Upper lobe of right lung (tissue), 1 donor: ENCODE results near the gene GABRG3. TPM values are rescaled to one million over a fixed set of nuclear protein-coding genes. Genes with fewer than 3 reads are reported as not detected.
"Not testable (repeated sequence)": the region's sequence is repeated elsewhere in the genome, so short reads cannot be mapped to it uniquely, and the experiment has no call there.

Experiments used
- ATAC-seq: fragments of 200-7000 bp; cut with Tn5 transposase; one replicate; pipeline ENCODE4 v1.9.1; 2020; ENCODE audit warnings: mild to moderate bottlenecking, moderate library complexity
- DNase-seq: peaks from one replicate; pipeline ENCODE4 v3.0.0-alpha.2; 2020
- H3K27ac ChIP-seq: fragments of 200-600 bp; one replicate; pipeline ENCODE4 v1.8.0; 2022
- H3K27me3 ChIP-seq: fragments of 200-600 bp; one replicate; pipeline ENCODE4 v1.8.0; 2022; ENCODE audit warnings: mild to moderate bottlenecking
- H3K36me3 ChIP-seq: fragments of 200-600 bp; one replicate; pipeline ENCODE4 v1.8.0; 2022
- H3K4me1 ChIP-seq: fragments of 200-600 bp; one replicate; pipeline ENCODE4 v1.8.0; 2022
- H3K4me3 ChIP-seq: fragments of 200-600 bp; one replicate; pipeline ENCODE4 v1.8.0; 2022; ENCODE audit warnings: mild to moderate bottlenecking
- H3K9me3 ChIP-seq: fragments of 200-600 bp; one replicate; pipeline ENCODE4 v1.8.0; 2022
- intact Hi-C: fragments of 100-400 bp; cut with DNase I; formaldehyde crosslinking; loops from one replicate; pipeline ENCODE4 v1.11.0; 2022
- total RNA-seq: library from RNA; stranded (reverse); fragmentation: NEBNext Ultra II Directional; extraction: Animal tissue kit (Norgen Biotek cat#: 25700); gene quantifications from one replicate; pipeline ENCODE4 v1.2.1, GENCODE V29; 2021
- TF ChIP-seq, protein P1 (sequence below): fragments of 200-600 bp; IDR thresholded peaks from one replicate; pipeline ENCODE4 v1.8.0; 2022; ENCODE audit warnings: antibody characterized with exemption
- donor health status: DM: no; HTN: yes; CAD: no; lungs with severe emphysema.

GABRG3 gene
- total RNA-seq, 1 donor from 2014 or later, result not detected

DNA sequence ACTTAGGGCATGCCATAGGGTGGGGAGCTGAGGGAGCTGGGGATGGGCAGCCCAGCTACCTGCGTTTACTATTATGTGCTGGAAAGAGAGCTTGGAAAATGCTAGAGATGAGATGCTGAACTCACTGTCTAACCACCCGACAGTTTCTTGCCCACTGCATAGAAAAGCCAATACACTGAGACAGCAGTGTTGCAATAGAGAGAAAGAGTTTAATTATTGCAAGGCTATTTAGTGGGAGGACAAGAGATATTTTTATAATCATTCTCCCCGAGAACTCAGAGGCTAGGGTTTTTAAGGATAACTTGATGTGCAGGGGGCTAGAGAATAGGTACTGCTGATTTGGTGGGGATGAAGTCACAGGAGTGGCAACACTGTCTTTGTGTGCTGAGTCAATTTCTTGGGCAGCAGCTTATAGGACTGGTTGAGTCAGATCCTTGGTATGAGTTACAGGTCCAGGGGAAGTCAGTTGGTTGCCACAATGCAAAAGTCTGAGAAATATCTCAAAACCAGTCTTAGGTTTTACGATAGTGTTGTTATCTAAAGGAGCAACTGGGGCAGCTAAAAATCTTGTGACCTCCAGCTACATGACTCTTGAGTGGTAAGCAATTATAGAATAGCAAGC lies 205.9 kb downstream of the GABRG3 start:
- Histone ChIP-seq H3K27me3 (no peaks in the 10 kb centered on the region), H3K27ac (no peak overlapping the region), H3K9me3 (peaks cover 11% of the 10 kb centered on the region), H3K36me3 (no peaks in the 10 kb centered on the region), H3K4me3 (no peak overlapping the region), H3K4me1 (no peaks in the 10 kb centered on the region)
- TF ChIP-seq, protein P1, sequence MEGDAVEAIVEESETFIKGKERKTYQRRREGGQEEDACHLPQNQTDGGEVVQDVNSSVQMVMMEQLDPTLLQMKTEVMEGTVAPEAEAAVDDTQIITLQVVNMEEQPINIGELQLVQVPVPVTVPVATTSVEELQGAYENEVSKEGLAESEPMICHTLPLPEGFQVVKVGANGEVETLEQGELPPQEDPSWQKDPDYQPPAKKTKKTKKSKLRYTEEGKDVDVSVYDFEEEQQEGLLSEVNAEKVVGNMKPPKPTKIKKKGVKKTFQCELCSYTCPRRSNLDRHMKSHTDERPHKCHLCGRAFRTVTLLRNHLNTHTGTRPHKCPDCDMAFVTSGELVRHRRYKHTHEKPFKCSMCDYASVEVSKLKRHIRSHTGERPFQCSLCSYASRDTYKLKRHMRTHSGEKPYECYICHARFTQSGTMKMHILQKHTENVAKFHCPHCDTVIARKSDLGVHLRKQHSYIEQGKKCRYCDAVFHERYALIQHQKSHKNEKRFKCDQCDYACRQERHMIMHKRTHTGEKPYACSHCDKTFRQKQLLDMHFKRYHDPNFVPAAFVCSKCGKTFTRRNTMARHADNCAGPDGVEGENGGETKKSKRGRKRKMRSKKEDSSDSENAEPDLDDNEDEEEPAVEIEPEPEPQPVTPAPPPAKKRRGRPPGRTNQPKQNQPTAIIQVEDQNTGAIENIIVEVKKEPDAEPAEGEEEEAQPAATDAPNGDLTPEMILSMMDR, result no peak
- intact Hi-C loops, result no loop called here
- DNase-seq (no peak), ATAC-seq (no peak)

DNA sequence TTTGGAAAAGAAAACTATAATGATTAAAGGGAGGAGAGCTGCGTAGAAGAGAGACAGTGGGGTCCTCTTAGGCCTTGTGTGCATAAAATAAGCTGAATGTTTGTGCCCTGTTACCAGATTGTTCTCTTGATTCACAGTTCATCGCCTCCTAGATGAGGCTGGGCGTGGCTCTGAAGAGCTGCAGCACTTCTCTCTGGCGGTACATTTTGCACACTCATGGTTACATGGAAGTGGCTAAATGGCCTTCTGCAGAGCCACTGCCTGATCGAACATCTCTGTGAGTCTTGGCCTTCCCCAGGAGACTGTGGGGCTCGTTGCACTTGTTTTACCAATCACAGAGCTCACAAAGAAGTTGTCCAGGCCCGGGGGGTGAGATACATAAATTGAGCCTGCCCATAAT lies 208.8 kb downstream of the GABRG3 start:
- TF ChIP-seq, protein P1, result no peak
- Histone ChIP-seq H3K36me3 (no peaks in the 10 kb centered on the region), H3K4me1 (no peaks in the 10 kb centered on the region), H3K9me3 (peaks cover 11% of the 10 kb centered on the region), H3K4me3 (no peak overlapping the region), H3K27ac (no peak overlapping the region), H3K27me3 (no peaks in the 10 kb centered on the region)
- intact Hi-C loops, result no loop called here
- no peak for DNase-seq
- no peak for ATAC-seq

DNA sequence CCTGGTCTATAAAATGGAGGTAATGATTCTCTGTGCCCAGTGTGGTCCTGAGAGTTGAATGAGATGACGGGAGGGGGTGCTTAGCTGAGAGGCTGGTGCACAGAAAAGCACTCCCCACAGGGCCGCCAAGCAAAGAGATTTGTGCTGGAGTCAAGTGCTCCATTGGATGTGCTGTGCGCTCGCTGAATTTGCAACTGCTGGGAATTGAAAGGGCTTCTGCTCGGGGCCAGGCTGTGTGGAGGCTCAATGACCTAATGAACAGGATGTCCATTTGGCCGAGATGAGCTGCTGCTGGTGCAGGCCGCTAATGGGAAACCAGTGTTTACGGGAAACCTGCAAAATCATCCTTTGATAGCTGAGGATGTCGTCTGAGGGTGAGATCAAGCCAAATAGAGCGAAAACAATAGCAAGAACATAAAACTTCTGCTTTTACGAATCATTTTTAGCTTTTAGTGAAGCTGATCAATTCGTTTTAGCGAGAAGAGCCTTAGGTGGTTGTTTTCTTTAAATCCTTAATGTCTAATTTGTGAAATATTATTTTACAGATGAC lies 211.7 kb downstream of the GABRG3 start:
- Histone ChIP-seq H3K27me3 (no peaks in the 10 kb centered on the region), H3K27ac (no peak overlapping the region), H3K4me3 (no peak overlapping the region), H3K9me3 (no peaks in the 10 kb centered on the region), H3K36me3 (no peaks in the 10 kb centered on the region), H3K4me1 (no peaks in the 10 kb centered on the region)
- TF ChIP-seq, protein P1, result no peak
- DNase-seq (no peak), ATAC-seq (no peak)
- intact Hi-C loops, result no loop called here

DNA sequence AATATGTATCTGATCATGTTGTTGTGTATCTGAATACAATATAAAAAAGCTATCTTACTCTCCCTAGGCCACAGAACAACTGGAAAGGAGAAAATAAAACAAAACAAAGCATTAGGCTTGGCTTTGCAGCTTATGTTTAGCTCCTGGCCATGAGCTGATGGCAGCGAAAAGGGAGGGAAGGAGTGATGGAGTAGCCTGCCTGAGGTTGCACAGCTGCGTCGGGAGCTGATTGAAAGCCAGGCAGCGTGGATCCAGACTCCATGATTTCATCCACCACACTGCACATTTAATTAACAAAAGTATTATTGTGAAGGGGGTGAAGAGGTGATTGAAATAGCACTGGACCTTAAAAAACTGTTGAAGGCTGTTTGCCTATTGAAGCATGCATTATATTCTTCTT lies 212.2 kb downstream of the GABRG3 start:
- no peaks in the 10 kb centered on the region for H3K9me3 ChIP-seq
- H3K27ac ChIP-seq, result no peak overlapping the region
- no peak overlapping the region for H3K4me3 ChIP-seq
- H3K4me1 ChIP-seq, result no peaks in the 10 kb centered on the region
- intact Hi-C loops, result no loop called here
- ATAC-seq, result no peak
- no peaks in the 10 kb centered on the region for H3K36me3 ChIP-seq
- H3K27me3 ChIP-seq, result no peaks in the 10 kb centered on the region
- TF ChIP-seq, protein P1, result no peak
- DNase-seq, result no peak

DNA sequence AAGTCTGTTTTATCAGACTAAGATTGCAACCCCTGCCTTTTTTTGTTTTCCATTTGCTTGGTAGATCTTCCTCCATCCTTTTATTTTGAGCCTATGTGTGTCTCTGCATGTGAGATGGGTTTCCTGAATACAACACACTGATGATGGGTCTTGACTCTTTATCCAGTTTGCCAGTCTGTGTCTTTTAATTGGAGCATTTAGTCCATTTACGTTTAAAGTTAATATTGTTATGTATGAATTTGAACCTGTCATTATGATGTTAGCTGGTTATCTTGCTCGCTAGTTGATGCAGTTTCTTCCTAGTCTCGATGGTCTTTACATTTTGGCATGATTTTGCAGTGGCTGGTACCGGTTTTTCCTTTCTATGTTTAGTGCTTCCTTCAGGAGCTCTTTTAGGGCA lies 220.5 kb downstream of the GABRG3 start:
- ATAC-seq, H3K9me3 ChIP-seq, H3K27ac ChIP-seq, H3K27me3 ChIP-seq, intact Hi-C loops, H3K36me3 ChIP-seq, H3K4me1 ChIP-seq, H3K4me3 ChIP-seq, DNase-seq: not testable (repeated sequence)

DNA sequence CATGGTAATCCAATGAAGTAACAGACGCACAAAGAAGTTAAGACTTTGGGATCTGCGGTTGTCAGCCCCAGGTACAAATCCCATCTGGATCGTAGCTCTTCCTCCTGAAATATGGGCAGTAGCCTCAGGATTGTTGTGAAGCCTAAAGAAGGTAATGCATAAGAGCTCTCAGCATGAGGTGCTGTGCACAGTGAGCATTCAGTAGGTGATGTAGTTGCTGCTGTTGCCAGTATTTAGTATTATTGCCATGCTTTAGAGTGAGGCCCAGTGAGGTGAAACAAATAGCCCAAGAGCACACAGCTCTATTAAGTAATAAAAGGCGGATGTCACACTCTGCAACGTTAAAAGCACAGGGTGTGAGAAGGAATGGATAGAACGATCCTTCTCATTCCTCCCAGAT lies 225.7 kb downstream of the GABRG3 start:
- no peaks in the 10 kb centered on the region for H3K9me3 ChIP-seq
- no peak overlapping the region for H3K27ac ChIP-seq
- DNase-seq (no peak), ATAC-seq (no peak)
- no peaks in the 10 kb centered on the region for H3K4me1 ChIP-seq
- TF ChIP-seq, protein P1, result no peak
- intact Hi-C loops, result no loop called here
- H3K36me3 ChIP-seq, result no peaks in the 10 kb centered on the region
- no peaks in the 10 kb centered on the region for H3K27me3 ChIP-seq
- H3K4me3 ChIP-seq, result no peak overlapping the region
